H1 (cell line): ENCODE results near the gene KBTBD13. TPM values are rescaled to one million over a fixed set of nuclear protein-coding genes. Genes with fewer than 3 reads are reported as not detected.

Experiments used
- CTCF ChIA-PET: fragments of 300-600 bp; sonication (Branson Sonifier 250); formaldehyde crosslinking; loops from one replicate; lab custom pipeline; 2021; ENCODE audit not compliant: partially characterized antibody; lab: Charles Lee
- POLR2A ChIA-PET: fragments of 300-600 bp; sonication (Branson Sonifier 250); formaldehyde crosslinking; loops from one replicate; lab custom pipeline; 2021; ENCODE audit warnings: inconsistent platforms; ENCODE audit not compliant: partially characterized antibody; lab: Charles Lee
- DNase-seq, 2 experiments: peaks; one replicate each; pipeline versions ENCODE4 v3.0.0 to v3.0.0-alpha.2; 2010 to 2022; ENCODE audit warnings: low spot score in 2 of 2, low read depth in 1 of 2, mixed read lengths in 1 of 2
- FAIRE-seq: peaks from 2 replicates; lab custom pipeline; 2011; peaks lifted over from hg19 to GRCh38; lab: Jason Lieb, UNC
- H2AFZ ChIP-seq: 2 replicates; pipeline ENCODE4 v1.8.1; 2012; ENCODE audit warnings: low read length, inconsistent platforms
- H2AK5ac ChIP-seq: 2 replicates; pipeline ENCODE4 v1.6.1; 2013; ENCODE audit warnings: low read depth, low read length
- H2BK120ac ChIP-seq: replicated peaks from 2 replicates; pipeline ENCODE3; 2013; ENCODE audit warnings: low read depth, low read length, inconsistent platforms
- H2BK12ac ChIP-seq: 2 replicates; pipeline ENCODE4 v1.6.1; 2013; ENCODE audit warnings: low read depth, low read length
- H2BK15ac ChIP-seq: 2 replicates; pipeline ENCODE4 v1.6.1; 2013; ENCODE audit warnings: low read length
- H2BK20ac ChIP-seq: 2 replicates; pipeline ENCODE4 v1.6.1; 2013; ENCODE audit warnings: low read length
- H2BK5ac ChIP-seq: 2 replicates; pipeline ENCODE4 v1.6.1; 2013; ENCODE audit warnings: low read depth, low read length
- H3K14ac ChIP-seq: 2 replicates; pipeline ENCODE4 v1.6.1; 2013; ENCODE audit warnings: inconsistent platforms; ENCODE audit not compliant: insufficient read length
- H3K18ac ChIP-seq: 2 replicates; pipeline ENCODE4 v1.6.1; 2013; ENCODE audit warnings: low read length; ENCODE audit errors: extremely low read depth
- H3K23ac ChIP-seq: 2 replicates; pipeline ENCODE4 v1.6.1; 2013; ENCODE audit warnings: inconsistent platforms; ENCODE audit not compliant: insufficient read length
- H3K23me2 ChIP-seq: 2 replicates; pipeline ENCODE4 v1.6.1; 2013; ENCODE audit warnings: low read depth, low read length
- H3K27ac ChIP-seq: 2 replicates; pipeline ENCODE4 v1.6.1; 2011; ENCODE audit warnings: low read depth, low read length, inconsistent platforms
- H3K27me3 ChIP-seq, 4 experiments: replicated peaks in 1 of 4; 1 replicate in 1 of 4; 2 replicates in 3 of 4; pipeline versions ENCODE4 v1.6.1 to v1.8.1; 2011 to 2013; ENCODE audit warnings: low read length in 3 of 4, mild to moderate bottlenecking in 3 of 4, inconsistent platforms in 2 of 4, mixed read lengths in 2 of 4, moderate library complexity in 1 of 4; ENCODE audit not compliant: control insufficient read depth in 3 of 4, insufficient read depth in 3 of 4; ENCODE audit errors: extremely low read depth in 1 of 4
- H3K36me3 ChIP-seq, 4 experiments: 2 replicates each; pipeline versions ENCODE4 v1.6.1 to v1.8.1; 2011 to 2013; ENCODE audit warnings: mild to moderate bottlenecking in 4 of 4, low read length in 3 of 4, moderate library complexity in 2 of 4, control low read depth in 1 of 4, inconsistent platforms in 1 of 4; ENCODE audit not compliant: insufficient read depth in 4 of 4, control insufficient read depth in 2 of 4
- H3K4ac ChIP-seq: replicated peaks from 2 replicates; pipeline ENCODE3; 2013; ENCODE audit warnings: low read length, low read depth, mixed read lengths, inconsistent platforms; ENCODE audit not compliant: insufficient read length
- H3K4me1 ChIP-seq, 4 experiments: replicated peaks in 1 of 4; 1 replicate in 1 of 4; 2 replicates in 3 of 4; pipeline versions ENCODE4 v1.6.1 to v1.8.1; 2011 to 2013; ENCODE audit warnings: low read length in 3 of 4, inconsistent platforms in 2 of 4, mixed read lengths in 1 of 4; ENCODE audit not compliant: insufficient read depth in 4 of 4, control insufficient read depth in 3 of 4
- H3K4me2 ChIP-seq, 2 experiments: 2 replicates each; pipeline versions ENCODE4 v1.6.1 to v1.8.1; 2011 to 2013; ENCODE audit warnings: low read depth in 2 of 2, low read length in 2 of 2, control low read depth in 1 of 2, inconsistent platforms in 1 of 2, mild to moderate bottlenecking in 1 of 2; ENCODE audit not compliant: insufficient read depth in 1 of 2
- H3K4me3 ChIP-seq, 4 experiments: fragments of 200-600, 300-600 bp in 1 of 4; sonication (generic), shearing (Covaris generic), sonication (Bioruptor Twin) in 1 of 4; 2 replicates each; pipeline versions ENCODE4 v1.5.1 to v1.8.1; 2011 to 2016; ENCODE audit warnings: low read length in 4 of 4, low read depth in 3 of 4, control low read depth in 2 of 4, inconsistent platforms in 2 of 4, mild to moderate bottlenecking in 2 of 4, mixed read lengths in 1 of 4, moderate library complexity in 1 of 4; ENCODE audit not compliant: insufficient read depth in 2 of 4; ENCODE audit errors: extremely low read depth in 1 of 4
- H3K56ac ChIP-seq: replicated peaks from 2 replicates; pipeline ENCODE3; 2013; ENCODE audit warnings: low read depth, mild to moderate bottlenecking, mixed read lengths, low read length, inconsistent platforms; ENCODE audit not compliant: insufficient read length
- H3K79me1 ChIP-seq: 2 replicates; pipeline ENCODE4 v1.6.1; 2013; ENCODE audit warnings: low read depth, low read length, control low read depth
- H3K79me2 ChIP-seq, 2 experiments: 2 replicates each; pipeline versions ENCODE4 v1.6.1 to v1.8.1; 2012 to 2013; ENCODE audit warnings: low read length in 2 of 2, mild to moderate bottlenecking in 2 of 2, inconsistent platforms in 1 of 2; ENCODE audit not compliant: insufficient read depth in 2 of 2, control insufficient read depth in 1 of 2
- H3K9ac ChIP-seq, 4 experiments: replicated peaks in 1 of 4; 1 replicate in 1 of 4; 2 replicates in 3 of 4; pipeline versions ENCODE4 v1.6.1 to v1.8.1; 2011 to 2013; ENCODE audit warnings: low read depth in 3 of 4, low read length in 3 of 4, control low read depth in 2 of 4, mild to moderate bottlenecking in 2 of 4, moderate library complexity in 2 of 4, inconsistent platforms in 1 of 4; ENCODE audit errors: extremely low read depth in 1 of 4
- H3K9me3 ChIP-seq, 2 experiments: 2 replicates each; pipeline versions ENCODE4 v1.6.1 to v1.8.1; 2012 to 2013; ENCODE audit warnings: mild to moderate bottlenecking in 2 of 2, moderate library complexity in 2 of 2, control low read depth in 1 of 2, inconsistent platforms in 1 of 2, low read depth in 1 of 2, low read length in 1 of 2, mixed read lengths in 1 of 2; ENCODE audit not compliant: insufficient read depth in 2 of 2
- H4K20me1 ChIP-seq, 2 experiments: replicated peaks in 1 of 2; 2 replicates each; pipeline versions ENCODE3 to v1.8.1; 2011 to 2013; ENCODE audit warnings: inconsistent platforms in 2 of 2, low read length in 2 of 2, mild to moderate bottlenecking in 1 of 2; ENCODE audit not compliant: insufficient read depth in 2 of 2, control insufficient read depth in 1 of 2
- H4K5ac ChIP-seq: 2 replicates; pipeline ENCODE4 v1.6.1; 2013; ENCODE audit warnings: low read length, low read depth, mixed read lengths, inconsistent platforms; ENCODE audit not compliant: insufficient read length
- H4K8ac ChIP-seq: 2 replicates; pipeline ENCODE4 v1.8.0; 2013; ENCODE audit warnings: mild to moderate bottlenecking, moderate library complexity, low read length, inconsistent platforms; ENCODE audit not compliant: insufficient read depth; ENCODE audit errors: extremely low read depth
- H4K91ac ChIP-seq: replicated peaks from 2 replicates; pipeline ENCODE3; 2013; ENCODE audit warnings: low read length, mixed read lengths, inconsistent platforms; ENCODE audit not compliant: insufficient read length
- HDAC2 ChIP-seq, 2 experiments: fragments of 300-600 bp in 1 of 2; sonication (generic) in 1 of 2; IDR thresholded peaks; 2 replicates each; pipeline ENCODE4 v1.6.1; 2011 to 2012; ENCODE audit warnings: low read depth in 2 of 2, low read length in 2 of 2, mild to moderate bottlenecking in 2 of 2, moderate library complexity in 2 of 2, borderline replicate concordance in 1 of 2, inconsistent platforms in 1 of 2
- KDM4A ChIP-seq: IDR thresholded peaks from one replicate; pipeline ENCODE4 v1.7.1; 2012; ENCODE audit warnings: low read depth, mild to moderate bottlenecking, moderate library complexity, low read length, inconsistent platforms; ENCODE audit not compliant: severe bottlenecking
- MAFK ChIP-seq: IDR thresholded peaks from 2 replicates; pipeline ENCODE4 v1.6.1; 2012; ENCODE audit warnings: low read depth, mild to moderate bottlenecking, improper control_type of control experiment, low read length
- POU5F1 ChIP-seq: IDR thresholded peaks from 2 replicates; pipeline ENCODE4 v1.6.1; 2011; ENCODE audit warnings: low read depth, mild to moderate bottlenecking, low read length, moderate library complexity
- RAD21 ChIP-seq, 2 experiments: IDR thresholded peaks in 1 of 2; conservative IDR thresholded peaks in 1 of 2; 2 replicates each; pipeline ENCODE4 v1.6.1; 2011; ENCODE audit warnings: low read depth in 2 of 2, low read length in 2 of 2, improper control_type of control experiment in 1 of 2, inconsistent platforms in 1 of 2, mild to moderate bottlenecking in 1 of 2, moderate library complexity in 1 of 2
- RBBP5 ChIP-seq: IDR thresholded peaks from 2 replicates; pipeline ENCODE4 v1.7.1; 2012; ENCODE audit warnings: low read depth, mild to moderate bottlenecking, inconsistent platforms, low read length, moderate library complexity, borderline replicate concordance
- RNF2 ChIP-seq: fragments of 200-900, 300-1000 bp; sonication (generic); IDR thresholded peaks from 2 replicates; pipeline ENCODE4 v1.7.1; 2016; ENCODE audit warnings: borderline replicate concordance, low read depth, mild to moderate bottlenecking, antibody characterized with exemption, low read length; ENCODE audit not compliant: poor library complexity, severe bottlenecking; ENCODE audit errors: missing control alignments
- SIN3A ChIP-seq, 2 experiments: IDR thresholded peaks in 1 of 2; conservative IDR thresholded peaks in 1 of 2; 2 replicates each; pipeline ENCODE4 v1.6.1; 2011 to 2012; ENCODE audit warnings: low read length in 2 of 2, improper control_type of control experiment in 1 of 2, low read depth in 1 of 2, mild to moderate bottlenecking in 1 of 2
- SIRT6 ChIP-seq: IDR thresholded peaks from one replicate; pipeline ENCODE4 v1.7.1; 2012; ENCODE audit warnings: low read length, inconsistent platforms
- USF2 ChIP-seq: IDR thresholded peaks from 2 replicates; pipeline ENCODE4 v1.6.1; 2011; ENCODE audit warnings: low read length, improper control_type of control experiment
- YY1 ChIP-seq: IDR thresholded peaks from 2 replicates; pipeline ENCODE4 v1.6.1; 2011; ENCODE audit warnings: low read depth, mild to moderate bottlenecking, low read length
- WGBS, 2 experiments: shearing (Covaris generic) in 1 of 2; methylation state at CpG; one replicate each; pipeline versions ENCODE4 v1.1.6 to v1.1.7; 2013 to 2015; ENCODE audit warnings: low lambda C conversion rate in 2 of 2, mixed read lengths in 2 of 2, inconsistent platforms in 1 of 2, low coverage in 1 of 2, missing lambda C conversion rate in 1 of 2; ENCODE audit not compliant: insufficient replicate concordance in 2 of 2, insufficient coverage in 1 of 2, insufficient read length in 1 of 2; ENCODE audit errors: extremely low coverage in 1 of 2, missing lambda C conversion rate in 1 of 2; 5-methylcytosine and 5-hydroxymethylcytosine counted together
- polyA plus RNA-seq, 7 experiments: library from polyadenylated mRNA; depleted of rRNA in 3 of 7; stranded (reverse) in 5 of 7; unstranded in 2 of 7; fragments of >200 nt in 5 of 7; fragments of 200-250 nt in 2 of 7; gene quantifications; 1 replicate in 5 of 7; 2 replicates in 1 of 7; 4 replicates in 1 of 7; pipeline versions ENCODE4 v1.2.1 to v1.2.3, GENCODE V29; 2011 to 2013; ENCODE audit warnings: missing spikeins in 2 of 7, mixed read lengths in 2 of 7
- total RNA-seq: library from RNA; stranded (reverse); fragmentation: NEBNext Ultra II Directional; extraction: Animal tissue kit (Norgen Biotek cat#: 25700); gene quantifications from 2 replicates; pipeline ENCODE4 v1.2.1, GENCODE V29; 2021

Gene KBTBD13
- total and polyA plus RNA-seq, 2 of the 8 experiments (the other 6 are each of a cell fraction or from before 2014, with no cell fraction given): not detected

- peak in 1 of 2 experiments; percentile 19 for DNase-seq
- FAIRE-seq: no peak
- ChIA-PET CTCF (interaction anchor here (0.7 to 6.5 kb wide), 22 partner anchors 9 to 300 kb away, joined by 3 to 57 read pairs (median 10); partner anchors contain the start of genes KBTBD13, RASL12 and SLC51B), POLR2A (interaction anchor here (2.3 kb wide), 1 partner anchor 270 kb away, joined by 7 read pairs; the partner anchor contains the start of gene RNU5B-1)
- no peak overlapping the region for H3K27ac ChIP-seq
- H3K14ac ChIP-seq: no peak overlapping the region
- no peaks in the 10 kb centered on the region for H3K9me3 ChIP-seq
- H3K23ac ChIP-seq: no peak overlapping the region
- H2AFZ ChIP-seq: no peak overlapping the region
- H2AK5ac ChIP-seq: no peak overlapping the region
- no peak overlapping the region for H3K4ac ChIP-seq
- H3K79me2 ChIP-seq: no peaks in the 10 kb centered on the region
- H4K20me1 ChIP-seq: no peaks in the 10 kb centered on the region
- 95% methylated on average over 11 of the region's 11 CpGs; no CpG with 5 or more reads in 1 of the 2 experiments for WGBS, 2 experiments
- no peak overlapping the region for H3K56ac ChIP-seq
- H3K36me3 ChIP-seq: no peaks in the 10 kb centered on the region
- H2BK15ac ChIP-seq: no peak overlapping the region
- H3K23me2 ChIP-seq: no peaks in the 10 kb centered on the region
- H4K8ac ChIP-seq: no peak overlapping the region
- H4K91ac ChIP-seq: no peak overlapping the region
- H2BK20ac ChIP-seq: no peak overlapping the region
- H4K5ac ChIP-seq: no peak overlapping the region
- no peak overlapping the region for H2BK5ac ChIP-seq
- no peaks in the 10 kb centered on the region for H3K79me1 ChIP-seq
- no peak overlapping the region for H3K18ac ChIP-seq
- no peak overlapping the region for H2BK120ac ChIP-seq
- H3K9ac ChIP-seq: no peak overlapping the region
- H3K4me2 ChIP-seq: no peak overlapping the region
- no peak overlapping the region for H3K4me3 ChIP-seq
- H3K27me3 ChIP-seq: no peaks in the 10 kb centered on the region
- no peaks in the 10 kb centered on the region for H3K4me1 ChIP-seq
- H2BK12ac ChIP-seq: no peak overlapping the region
- TF ChIP-seq RAD21 (IDR thresholded peaks at IDR 0.05 in 1 of 2, conservative IDR thresholded peaks at IDR 0.05 in 1 of 2; ENCODE audit: low read depth in 2 of 2, low read length in 2 of 2) (no peak), MAFK (no peak), USF2 (no peak), POU5F1 (no peak), SIN3A (conservative IDR thresholded peaks at IDR 0.05 in 1 of 2, IDR thresholded peaks at IDR 0.05 in 1 of 2; ENCODE audit: low read depth in 1 of 2, low read length in 2 of 2) (no peak), SIRT6 (no peak), KDM4A (no peak), YY1 (no peak), HDAC2 (IDR thresholded peaks at IDR 0.05; ENCODE audit: borderline replicate concordance in 1 of 2, low read depth in 2 of 2, low read length in 2 of 2) (no peak), RBBP5 (no peak), RNF2 (no peak)
Observed at GRCh38 chr15:65034719-65035118, 41.8 kb upstream of the KBTBD13 start.
